Measurements from ENCODE around the gene KCTD8.

The KCTD8 gene

DNA sequence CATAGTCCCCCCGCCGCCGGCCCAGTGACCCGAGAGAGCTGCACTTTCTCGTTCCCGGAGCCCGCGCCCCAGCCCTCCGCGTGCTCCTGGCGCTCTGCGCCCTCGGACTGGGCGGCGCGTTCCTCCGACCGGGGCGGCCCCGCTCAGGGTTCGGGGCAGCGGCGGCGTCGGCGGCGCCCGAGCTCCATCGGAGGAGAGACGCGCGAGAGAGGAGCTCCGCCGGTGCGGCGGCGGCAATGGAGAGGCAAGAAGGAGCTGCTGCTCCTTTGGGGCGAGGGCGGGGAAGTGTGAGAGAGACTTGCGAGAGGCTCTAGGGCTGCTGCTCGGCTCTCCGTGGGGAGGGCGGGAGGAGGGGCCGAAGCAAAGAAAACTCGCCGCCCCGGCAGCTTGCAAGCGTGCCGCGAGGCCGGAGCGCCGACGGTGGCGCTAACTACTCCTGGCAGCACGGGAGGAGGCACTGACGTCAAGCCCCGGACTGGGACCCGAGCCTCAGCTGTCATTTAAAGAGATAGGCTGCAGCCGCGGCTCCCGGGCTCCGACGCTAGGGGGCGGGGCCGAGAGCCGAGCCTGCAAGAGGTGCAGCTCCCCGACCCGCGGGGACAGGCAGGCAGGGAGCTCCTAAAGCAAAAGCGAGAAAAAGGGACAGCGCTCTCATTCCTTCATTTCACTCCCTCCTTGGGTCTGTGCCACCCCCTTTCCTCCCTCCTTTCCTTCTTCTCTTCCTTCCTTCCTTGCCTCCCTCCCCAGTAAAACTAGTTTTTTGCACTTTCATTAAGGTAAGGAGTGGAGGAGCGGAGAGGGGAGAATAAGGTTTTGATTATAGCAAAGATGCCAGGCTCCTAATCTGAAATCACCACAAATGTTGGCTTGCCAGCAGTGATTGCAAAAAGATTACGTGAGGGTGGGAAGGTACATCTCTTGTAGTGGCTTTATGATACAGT lies at the start of gene KCTD8:
KCTD8 (minus strand) TSS at position 289 of the 941 bp plus-strand sequence.
- ATAC-seq (peak; percentile 91), DNase-seq (peak; percentile 74 to 76)
- peaks cover 61% of the 10 kb centered on the region for H3K27me3 Mint-ChIP-seq
- no peaks in the 10 kb centered on the region for H3K9me3 Mint-ChIP-seq
- H3K27ac Mint-ChIP-seq = no peak within 1 kb of the TSS
- peaks cover 18% of the 10 kb centered on the region for H3K4me1 Mint-ChIP-seq
- H3K4me3 Mint-ChIP-seq = peak within 1 kb of the TSS; percentile 72 to 73

DNA sequence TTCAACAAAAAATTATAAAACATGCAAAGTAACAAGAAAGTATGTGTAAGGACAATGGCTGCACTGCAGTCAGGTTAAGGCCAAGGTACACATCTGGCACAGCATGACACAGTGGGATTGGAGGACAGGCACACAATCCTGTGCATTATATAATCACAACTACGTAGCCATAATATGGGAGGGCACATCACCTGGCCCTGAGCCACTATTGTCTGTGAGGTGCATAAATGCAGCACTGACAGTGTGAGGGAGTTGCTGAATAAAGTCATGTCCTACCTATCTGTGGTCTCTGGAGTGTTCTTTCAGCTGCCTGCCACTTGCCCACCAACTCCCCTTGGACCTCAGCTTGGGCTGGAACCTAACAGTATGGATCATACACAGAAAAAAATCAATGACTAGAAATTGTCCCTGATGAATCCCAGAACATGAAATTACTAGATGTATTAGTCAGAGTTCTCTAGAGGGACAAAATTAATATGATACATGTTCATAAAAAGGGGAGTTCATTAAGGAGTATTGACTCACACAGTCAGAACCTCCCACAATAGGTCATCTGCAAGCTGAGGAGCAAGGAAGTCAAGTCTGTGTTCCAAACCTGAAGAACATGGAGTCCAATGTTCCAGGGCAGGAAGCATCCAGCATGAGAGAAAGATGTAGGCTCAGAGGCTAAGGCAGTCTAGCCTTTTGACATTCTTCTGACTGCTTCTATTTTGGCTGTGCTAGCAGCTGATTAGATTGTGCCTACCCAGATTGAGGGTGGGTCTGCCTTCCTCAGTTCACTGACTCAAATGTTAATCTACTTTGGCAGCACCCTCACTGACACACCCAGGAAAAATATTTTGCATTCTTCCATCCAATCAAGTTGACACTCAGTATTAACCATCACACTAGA lies 46.4 kb upstream of the KCTD8 start:
- Mint-ChIP-seq H3K27ac (no peak overlapping the region), H3K27me3 (no peaks in the 10 kb centered on the region), H3K9me3 (no peaks in the 10 kb centered on the region), H3K4me3 (no peak overlapping the region), H3K4me1 (no peaks in the 10 kb centered on the region)
- ATAC-seq (no peak), DNase-seq (no peak)

DNA sequence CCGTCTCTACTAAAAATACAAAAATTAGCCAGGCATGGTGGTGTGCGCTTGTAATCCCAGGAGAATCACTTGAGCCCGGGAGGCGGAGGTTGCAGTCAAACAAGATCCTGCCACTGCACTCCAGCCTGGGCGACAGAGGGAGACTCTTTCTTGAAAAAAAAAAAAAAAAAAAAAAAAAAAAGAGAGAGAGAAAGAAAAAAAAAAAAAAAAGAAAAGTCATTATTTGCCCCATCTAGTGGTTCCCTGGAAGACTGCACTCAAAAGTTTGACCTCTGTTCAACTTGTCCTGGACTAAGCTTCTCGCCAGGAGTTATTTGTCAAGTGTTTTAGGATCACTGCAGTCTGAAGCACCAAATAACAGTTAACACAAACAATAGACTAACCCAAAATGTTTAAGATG lies 45.3 kb upstream of the KCTD8 start:
- Mint-ChIP-seq H3K4me1 (no peaks in the 10 kb centered on the region), H3K4me3 (no peak overlapping the region), H3K9me3 (no peaks in the 10 kb centered on the region), H3K27me3 (no peaks in the 10 kb centered on the region), H3K27ac (no peak overlapping the region)
- ATAC-seq (no peak), DNase-seq (no peak)

DNA sequence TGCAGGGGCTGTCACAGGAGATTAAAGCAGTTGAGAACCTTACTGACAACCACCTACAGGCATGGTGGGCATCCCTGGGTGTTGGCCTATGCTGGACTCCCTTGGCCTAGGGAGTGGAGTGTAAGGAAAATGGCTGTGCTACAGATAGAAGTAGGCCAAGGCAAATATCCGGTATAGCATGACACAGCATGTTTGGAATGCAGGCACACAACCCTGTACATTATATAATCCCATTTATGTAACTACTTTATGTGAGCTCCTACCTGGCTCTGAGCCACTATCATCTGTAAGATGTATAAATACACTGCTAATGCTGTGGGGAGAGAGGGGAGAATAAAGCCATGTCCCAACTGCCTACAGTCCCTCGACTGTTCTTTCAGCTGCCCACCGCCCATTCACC lies 38.7 kb upstream of the KCTD8 start:
- Mint-ChIP-seq H3K9me3 (peaks cover 5 to 21% of the 10 kb centered on the region in 2 donors), H3K27ac (no peak overlapping the region), H3K27me3 (no peaks in the 10 kb centered on the region), H3K4me3 (no peak overlapping the region), H3K4me1 (no peaks in the 10 kb centered on the region)
- DNase-seq (no peak), ATAC-seq (no peak)

DNA sequence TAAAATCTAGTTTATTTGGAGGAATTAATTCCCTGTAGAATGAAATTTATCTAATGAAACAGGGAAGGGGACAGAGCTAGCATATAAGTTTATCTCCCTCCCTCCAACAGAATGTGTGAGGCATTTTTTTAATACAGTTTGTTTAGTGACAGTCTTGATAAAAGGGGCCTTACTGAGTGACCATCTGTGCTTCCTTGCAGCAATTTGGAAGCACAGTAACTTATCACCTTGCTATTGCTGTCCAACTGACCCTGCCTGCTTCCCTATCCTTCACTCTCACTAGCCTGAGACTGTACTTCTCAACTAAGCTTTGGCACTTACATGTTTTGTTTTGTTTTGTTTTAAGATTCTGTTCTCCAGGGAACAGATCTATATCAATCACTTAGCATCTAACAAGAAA lies 31.1 kb upstream of the KCTD8 start:
- Mint-ChIP-seq H3K27me3 (no peaks in the 10 kb centered on the region), H3K4me1 (no peaks in the 10 kb centered on the region), H3K9me3 (peaks cover 10% of the 10 kb centered on the region in 2 donors), H3K4me3 (no peak overlapping the region), H3K27ac (no peak overlapping the region)
- DNase-seq (no peak), ATAC-seq (no peak)

DNA sequence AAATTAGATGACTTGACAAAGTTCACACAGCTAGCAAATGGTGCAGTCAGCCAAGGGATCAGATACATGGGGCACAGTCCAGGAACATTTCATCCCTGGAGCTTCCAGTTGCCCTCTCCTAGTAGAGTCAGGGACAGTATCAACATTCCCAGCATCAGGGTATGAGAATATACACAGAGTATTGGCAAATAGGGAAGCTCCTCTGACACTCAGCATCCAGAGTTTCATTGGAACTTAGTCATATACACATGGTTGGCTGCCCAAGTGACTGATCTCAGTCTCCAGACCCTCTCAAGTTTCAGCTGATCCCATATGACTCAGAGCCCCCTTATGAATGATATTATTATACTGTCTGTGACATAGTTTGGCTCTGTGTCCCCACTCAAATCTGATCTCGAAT lies 13.7 kb upstream of the KCTD8 start:
- Mint-ChIP-seq H3K4me1 (no peaks in the 10 kb centered on the region), H3K27me3 (no peaks in the 10 kb centered on the region), H3K4me3 (no peak overlapping the region), H3K27ac (no peak overlapping the region), H3K9me3 (peaks cover 6 to 7% of the 10 kb centered on the region in 2 donors)
- DNase-seq = no peak
- ATAC-seq = no peak

DNA sequence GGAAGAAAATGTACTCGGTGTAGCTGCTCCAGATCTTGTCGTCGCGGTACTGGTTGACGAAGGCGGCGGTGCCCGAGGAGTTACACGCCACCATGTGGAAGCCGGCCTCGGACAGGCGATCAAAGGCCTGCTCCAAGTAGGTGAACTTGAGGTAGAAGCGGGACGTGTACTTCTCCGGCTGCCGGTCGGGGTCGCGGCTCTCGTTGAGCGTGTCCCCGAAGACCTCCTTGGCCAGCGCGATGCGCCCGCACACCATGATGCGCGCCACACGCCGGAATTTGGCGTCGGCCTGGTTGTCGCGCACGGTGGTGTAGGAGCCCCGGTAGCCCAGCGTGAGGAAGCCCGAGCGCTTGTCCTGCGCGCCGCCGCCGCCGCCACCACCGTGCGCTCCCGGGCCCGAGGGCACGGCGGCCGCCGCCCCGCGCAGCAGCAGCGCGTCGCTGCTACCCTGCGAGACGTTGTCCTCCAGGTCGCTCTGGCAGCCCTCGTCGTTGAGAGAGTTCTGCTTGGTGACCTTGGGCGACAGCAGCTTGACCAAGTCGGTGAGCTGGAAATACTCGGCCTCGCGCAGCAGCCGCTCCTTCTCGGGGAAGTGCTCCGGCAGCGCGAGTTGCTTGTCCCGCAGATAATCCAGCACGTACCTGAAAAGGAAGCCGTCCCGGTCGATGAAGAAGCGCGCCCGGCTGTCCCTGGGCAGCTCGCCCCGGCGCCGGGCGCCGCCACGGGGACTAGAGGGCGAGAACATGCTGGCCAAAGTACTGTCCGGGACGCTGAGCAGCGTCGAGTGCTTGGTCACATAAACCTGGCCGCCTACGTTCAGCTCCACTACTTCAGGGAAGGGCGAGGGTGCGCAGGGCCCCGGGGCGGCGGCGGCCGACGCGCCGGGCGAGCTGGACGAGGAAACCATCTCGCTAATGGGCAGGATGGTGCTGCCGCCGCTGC lies 775 bp downstream of the KCTD8 start:
- DNase-seq (peak; percentile 10), ATAC-seq (peak; percentile 32)
- peaks cover 58% of the 10 kb centered on the region for H3K27me3 Mint-ChIP-seq
- H3K9me3 Mint-ChIP-seq = no peaks in the 10 kb centered on the region
- H3K4me1 Mint-ChIP-seq = peaks cover 18% of the 10 kb centered on the region
- no peak overlapping the region for H3K27ac Mint-ChIP-seq
- peak overlapping the region; percentile 42 to 73 for H3K4me3 Mint-ChIP-seq

DNA sequence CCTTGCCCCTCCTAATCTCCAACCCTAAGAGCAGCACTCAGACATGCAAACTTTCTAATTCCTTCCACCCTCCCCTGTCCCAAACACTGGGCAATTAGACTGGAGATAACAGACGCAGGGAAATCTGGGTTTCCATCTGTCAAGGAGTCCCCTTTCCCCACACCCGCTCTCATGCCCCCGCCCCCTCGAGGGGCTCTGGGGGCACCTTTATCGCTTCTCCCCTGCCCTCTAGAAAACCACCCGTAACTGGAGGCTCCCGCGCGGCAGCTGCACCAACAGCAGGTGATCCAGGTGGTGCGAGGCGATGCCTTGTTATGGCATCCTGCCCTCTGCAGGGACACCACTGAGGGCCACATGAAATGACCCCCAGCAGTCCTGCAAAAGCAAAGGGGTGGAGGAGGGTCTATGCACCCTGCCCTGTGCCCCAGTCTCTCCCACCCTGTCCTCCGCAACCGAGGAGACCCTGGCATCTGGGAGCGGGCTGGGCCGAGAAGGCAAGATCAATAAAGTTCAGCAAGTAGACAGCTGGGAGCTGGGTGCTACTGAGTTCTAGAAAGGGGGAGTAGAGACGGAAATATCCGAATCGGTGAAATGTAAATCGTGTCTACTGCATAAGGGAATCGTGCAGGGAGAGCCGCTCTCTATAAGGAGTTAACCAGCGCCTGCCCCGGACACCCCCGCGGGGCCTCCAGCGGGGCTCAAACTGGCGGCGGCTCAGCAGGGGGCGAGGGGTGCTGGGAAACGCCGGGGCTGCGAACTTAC lies 1.6 kb downstream of the KCTD8 start:
- H3K27ac Mint-ChIP-seq = no peak overlapping the region
- peak; percentile 0 to 7 for DNase-seq
- H3K9me3 Mint-ChIP-seq = no peaks in the 10 kb centered on the region
- H3K4me3 Mint-ChIP-seq = peak overlapping the region; percentile 33 to 34
- peaks cover 18% of the 10 kb centered on the region for H3K4me1 Mint-ChIP-seq
- peaks cover 54% of the 10 kb centered on the region for H3K27me3 Mint-ChIP-seq
- no peak for ATAC-seq

DNA sequence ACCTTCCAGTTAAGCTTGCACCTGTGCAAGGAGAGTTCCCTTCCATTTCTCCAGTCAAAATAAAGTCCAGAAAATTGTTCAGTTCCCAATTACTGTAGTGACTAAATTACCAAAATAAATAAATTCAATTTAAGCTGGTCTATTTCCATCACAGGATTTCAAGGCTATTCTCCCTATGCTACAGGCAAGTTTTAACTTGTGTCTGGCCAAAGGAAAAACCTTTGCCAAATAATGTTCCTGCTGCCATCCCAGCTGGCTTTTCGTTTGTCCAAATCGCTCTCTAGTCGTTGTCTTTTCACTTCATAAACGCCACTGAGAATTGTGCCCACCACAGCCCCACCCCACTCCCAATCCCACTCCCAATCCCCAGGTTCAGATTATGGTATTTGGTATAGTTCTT lies 2.4 kb downstream of the KCTD8 start:
- Mint-ChIP-seq H3K27me3 (peaks cover 51% of the 10 kb centered on the region), H3K9me3 (no peaks in the 10 kb centered on the region), H3K27ac (no peak overlapping the region), H3K4me3 (no peak overlapping the region), H3K4me1 (peaks cover 18% of the 10 kb centered on the region)
- DNase-seq (no peak), ATAC-seq (no peak)

DNA sequence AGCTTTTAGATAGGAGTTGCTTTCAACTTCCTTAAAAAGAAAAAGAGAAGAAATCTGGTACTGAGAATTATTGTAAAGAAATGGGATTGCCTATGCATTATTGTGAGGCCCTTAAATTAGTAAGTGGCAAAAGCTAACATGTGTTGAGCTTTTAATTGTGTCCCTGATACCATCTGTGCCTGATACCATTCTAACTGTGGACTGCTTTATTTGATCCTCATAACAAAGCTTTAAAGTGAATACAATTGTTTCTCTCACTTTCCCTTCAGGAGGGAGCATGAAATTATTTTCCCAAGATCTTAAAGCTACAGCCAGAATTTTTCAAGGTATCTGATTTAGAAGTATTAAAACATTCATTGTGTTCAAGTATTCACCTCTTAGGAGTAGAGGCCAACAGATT lies 9.9 kb downstream of the KCTD8 start:
- no peaks in the 10 kb centered on the region for H3K9me3 Mint-ChIP-seq
- H3K27me3 Mint-ChIP-seq = peaks cover 7% of the 10 kb centered on the region
- H3K4me3 Mint-ChIP-seq = no peak overlapping the region
- DNase-seq (no peak), ATAC-seq (no peak)
- H3K27ac Mint-ChIP-seq = no peak overlapping the region
- H3K4me1 Mint-ChIP-seq = no peaks in the 10 kb centered on the region

DNA sequence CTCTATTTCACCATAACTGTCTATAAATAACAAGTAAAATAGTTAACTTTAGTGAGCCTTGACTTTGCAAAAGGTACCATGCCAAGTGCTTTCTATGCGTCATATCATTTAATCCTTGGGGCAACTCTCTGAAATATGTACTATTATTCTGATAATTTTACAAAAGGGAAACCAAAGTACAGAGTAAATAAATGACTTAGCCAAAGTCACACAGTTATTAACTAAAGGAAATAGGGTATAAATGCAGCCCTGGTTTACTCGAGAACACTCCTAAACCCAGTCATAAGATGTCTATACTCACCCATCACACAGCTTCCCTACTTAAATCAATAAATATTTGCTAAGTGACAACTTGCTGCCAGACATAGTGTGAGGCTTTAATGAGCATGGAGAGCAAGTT lies 14.4 kb downstream of the KCTD8 start:
- H3K4me1 Mint-ChIP-seq = no peaks in the 10 kb centered on the region
- H3K4me3 Mint-ChIP-seq = no peak overlapping the region
- DNase-seq (no peak), ATAC-seq (no peak)
- peaks cover 0 to 3% of the 10 kb centered on the region in 2 donors for H3K9me3 Mint-ChIP-seq
- no peak overlapping the region for H3K27ac Mint-ChIP-seq
- H3K27me3 Mint-ChIP-seq = no peaks in the 10 kb centered on the region

DNA sequence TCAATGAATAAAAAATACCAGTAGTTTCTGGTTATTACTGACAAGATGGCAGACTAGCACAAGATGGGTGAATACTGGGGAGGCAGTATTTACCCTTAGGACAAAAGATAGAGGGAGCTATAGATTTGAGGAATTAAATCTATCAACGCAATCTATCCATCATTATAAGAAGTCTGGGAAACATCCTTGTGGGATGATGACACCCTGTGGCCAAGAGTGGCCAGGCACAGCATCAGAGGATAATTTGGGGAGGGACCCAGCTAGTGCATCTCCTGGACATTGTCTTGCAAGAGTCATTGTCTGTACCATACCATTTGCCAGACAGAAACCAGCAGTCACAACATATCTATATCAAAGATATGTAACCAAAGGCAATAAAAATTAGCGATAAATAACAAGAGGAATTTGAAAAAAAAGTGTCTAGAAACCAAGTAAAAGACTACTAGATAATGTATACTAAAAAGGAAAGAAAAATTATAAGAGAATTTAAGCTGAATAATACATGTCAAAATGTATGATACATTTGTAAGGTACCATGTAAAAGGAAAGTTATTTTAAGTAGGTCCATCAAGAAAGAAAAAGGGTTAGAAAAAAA lies 22.9 kb downstream of the KCTD8 start:
- no peak overlapping the region for H3K27ac Mint-ChIP-seq
- no peak for DNase-seq

DNA sequence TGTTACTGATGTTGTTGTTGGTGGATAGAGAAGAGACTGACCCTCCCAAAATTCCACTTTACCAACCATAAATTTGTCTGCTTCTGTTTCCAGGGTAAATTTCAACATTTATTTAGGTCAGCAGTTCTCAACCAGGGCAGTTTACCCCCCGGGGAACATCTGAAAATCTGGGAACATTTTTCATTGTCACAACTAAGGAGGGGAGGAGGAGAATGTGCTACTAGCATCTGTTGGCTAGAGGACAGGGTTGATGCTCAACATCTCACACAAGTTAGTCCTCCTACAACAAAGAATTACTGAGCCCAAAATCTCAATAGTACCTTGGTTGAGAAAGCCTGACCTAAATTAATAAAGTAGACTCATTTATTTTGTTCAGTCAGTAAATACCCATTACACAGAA lies 25.7 kb downstream of the KCTD8 start:
- Mint-ChIP-seq H3K27ac (no peak overlapping the region), H3K4me1 (no peaks in the 10 kb centered on the region), H3K27me3 (no peaks in the 10 kb centered on the region), H3K4me3 (no peak overlapping the region), H3K9me3 (no peaks in the 10 kb centered on the region)
- no peak for ATAC-seq
- DNase-seq = no peak

More for the DNA sequence above, 22.9 kb downstream of the KCTD8 start:
- Mint-ChIP-seq H3K9me3 (peaks cover 0 to 7% of the 10 kb centered on the region in 2 donors), H3K4me1 (no peaks in the 10 kb centered on the region), H3K4me3 (no peak overlapping the region), H3K27me3 (no peaks in the 10 kb centered on the region)
- no peak for ATAC-seq

Data from stimulated activated naive CD8-positive, alpha-beta T cell treated with anti-CD3 and anti-CD28 coated beads, Interleukin-15, amount 100 ng/mL, for 72 hours (primary cell).